HepG2 (cell line): ENCODE measurements around the gene ACTR1A. TPM values are rescaled to one million over a fixed set of nuclear protein-coding genes. Genes with fewer than 3 reads are reported as not detected.

Experiments
- ATF6 ChIP-seq: sonication (generic); formaldehyde crosslinking; conservative IDR thresholded peaks from 2 replicates; pipeline ENCODE4 v1.4.0; 2020; ENCODE audit warnings: missing genetic modification reagents
- MTA1 ChIP-seq: sonication (generic); formaldehyde crosslinking; IDR thresholded peaks from 2 replicates; pipeline ENCODE4 v1.4.0; 2020; ENCODE audit warnings: missing genetic modification reagents, mild to moderate bottlenecking, borderline replicate concordance
- POLR2A ChIP-seq, 2 experiments: IDR thresholded peaks; 2 replicates each; pipeline ENCODE4 v1.6.1; 2011; ENCODE audit warnings: low read depth in 2 of 2, low read length in 2 of 2, mild to moderate bottlenecking in 1 of 2, moderate library complexity in 1 of 2; ENCODE audit not compliant: insufficient read depth in 1 of 2
- U2AF2 ChIP-seq: fragments of 200-400 bp; formaldehyde crosslinking; IDR thresholded peaks from 2 replicates; pipeline ENCODE4 v1.6.1; 2017; ENCODE audit warnings: low read depth, mild to moderate bottlenecking, low read length
- ZBTB4 ChIP-seq: sonication (generic); formaldehyde crosslinking; IDR thresholded peaks from 2 replicates; pipeline ENCODE4 v1.4.0; 2020; ENCODE audit warnings: missing genetic modification reagents, mild to moderate bottlenecking, borderline replicate concordance
- ZNF362 ChIP-seq: sonication (generic); formaldehyde crosslinking; IDR thresholded peaks from 2 replicates; pipeline ENCODE4 v1.4.0; 2020; ENCODE audit warnings: missing genetic modification reagents, mild to moderate bottlenecking, borderline replicate concordance
- ZNF609 ChIP-seq: sonication (generic); formaldehyde crosslinking; IDR thresholded peaks from 2 replicates; pipeline ENCODE4 v1.4.0; 2020; ENCODE audit warnings: mild to moderate bottlenecking, missing genetic modification reagents, borderline replicate concordance
- ZNF639 ChIP-seq: conservative IDR thresholded peaks from 2 replicates; pipeline ENCODE4 v1.6.1; 2018; ENCODE audit warnings: missing genetic modification reagents
- polyA plus RNA-seq, 8 experiments: library from polyadenylated mRNA; depleted of rRNA in 3 of 8; stranded (reverse) in 7 of 8; unstranded in 1 of 8; fragments of >200 nt; fragmentation: Illumina TruSeq in 4 of 8; extraction: Trizol in 4 of 8; gene quantifications; 2 replicates each; pipeline versions ENCODE4 v1.2.1 to v1.2.3, GENCODE V29; 2011 to 2016; ENCODE audit warnings: low read depth in 4 of 8, missing spikeins in 1 of 8, mixed read lengths in 1 of 8; ENCODE audit not compliant: insufficient read depth in 1 of 8
- total RNA-seq, 5 experiments: library from RNA; depleted of rRNA; stranded (reverse); fragments of >200 nt; fragmentation: Illumina TruSeq; extraction: Trizol; gene quantifications; 2 replicates each; pipeline ENCODE4 v1.2.3, GENCODE V29; 2016; ENCODE audit warnings: low read depth in 1 of 5

ACTR1A gene
- total and polyA plus RNA-seq, 2 of the 13 experiments (the other 11 are each of a cell fraction or from before 2014, with no cell fraction given), result 59.6 to 62.8 TPM

- TF ChIP-seq ZBTB4 (no peak), POLR2A (IDR thresholded peaks at IDR 0.05; ENCODE audit: insufficient read depth in 1 of 2, low read depth in 2 of 2, low read length in 2 of 2) (peak in 1 of 2 experiments; percentile 40; a peak in 1 of 4 replicates), ZNF362 (CRISPR knock-in tag) (no peak), U2AF2 (no peak), MTA1 (CRISPR knock-in tag) (no peak), ATF6 (no peak), ZNF609 (CRISPR knock-in tag) (no peak), ZNF639 (CRISPR knock-in tag) (no peak)
These were observed 66.8 kb downstream of the ACTR1A start (continued) for GRCh38 chr10:102435529-102436233.
